ENCODE results near the gene SPATA21.

Gene SPATA21

DNA sequence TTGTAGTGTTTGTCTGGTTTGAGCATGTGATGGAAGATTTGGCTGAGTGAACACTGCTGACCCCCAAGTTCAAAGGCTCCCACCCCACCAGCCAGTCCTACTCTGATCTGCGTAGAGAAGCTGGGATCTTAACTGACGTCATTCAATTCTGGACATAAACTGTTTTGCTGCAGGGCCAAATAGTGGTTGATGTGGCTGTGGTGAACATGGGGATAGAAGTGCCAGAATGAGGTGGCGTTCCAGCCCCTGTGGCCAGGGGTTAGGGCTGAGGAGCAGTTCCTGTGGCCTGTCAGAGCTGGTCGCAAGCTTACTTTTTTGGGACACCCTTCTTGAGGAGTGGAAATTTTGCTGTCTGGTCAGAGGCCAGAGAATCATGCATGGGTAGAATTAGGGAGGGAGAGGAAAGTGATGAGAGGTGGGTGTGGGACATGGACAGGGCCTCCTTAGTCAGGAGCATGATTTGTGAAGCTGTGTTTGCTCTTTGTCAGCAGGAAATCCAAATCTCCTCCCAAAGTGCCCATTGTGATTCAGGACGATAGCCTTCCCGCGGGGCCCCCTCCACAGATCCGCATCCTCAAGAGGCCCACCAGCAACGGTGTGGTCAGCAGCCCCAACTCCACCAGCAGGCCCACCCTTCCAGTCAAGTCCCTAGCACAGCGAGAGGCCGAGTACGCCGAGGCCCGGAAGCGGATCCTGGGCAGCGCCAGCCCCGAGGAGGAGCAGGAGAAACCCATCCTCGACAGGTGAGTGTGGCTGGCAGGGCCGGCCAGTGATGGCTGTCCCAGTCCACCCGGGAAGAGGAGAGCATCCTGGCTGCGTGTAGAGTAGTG lies 44.3 kb downstream of the SPATA21 start:
- peaks cover 25% of the 10 kb centered on the region for H3K36me3 ChIP-seq (ENCODE audit: control insufficient read depth, low read depth, low read length)
- no peaks in the 10 kb centered on the region for H3K9me3 ChIP-seq (ENCODE audit: control insufficient read depth, low read depth, low read length)
- H3K9ac ChIP-seq (ENCODE audit: low read length): no peak overlapping the region

DNA sequence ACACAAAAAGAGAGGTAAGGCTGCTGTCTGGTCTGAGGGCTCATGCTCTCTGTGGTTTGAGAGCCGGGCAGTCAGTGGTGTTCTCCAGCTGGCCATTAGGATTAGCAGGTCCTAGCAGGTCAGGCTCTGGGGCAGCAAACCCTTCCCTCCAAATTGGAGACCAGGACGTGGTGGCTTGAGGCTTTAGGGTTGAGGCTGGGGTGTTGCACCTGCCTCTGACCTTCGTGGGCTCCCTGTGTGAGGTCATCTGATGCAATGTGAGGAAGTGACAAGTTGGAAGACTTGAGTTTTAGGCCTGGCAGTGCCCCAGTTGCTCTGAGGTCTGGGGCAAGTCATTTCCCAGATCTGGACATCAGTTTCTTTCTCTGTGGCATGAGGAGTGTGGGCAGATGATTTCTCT lies 45.8 kb downstream of the SPATA21 start:
- Histone ChIP-seq H3K36me3 (ENCODE audit: control insufficient read depth, low read depth, low read length) (peaks cover 24% of the 10 kb centered on the region), H3K27me3 (ENCODE audit: control insufficient read depth, insufficient read depth, low read length) (no peaks in the 10 kb centered on the region), H3K4me3 (ENCODE audit: low read length) (no peak overlapping the region), H3K9ac (ENCODE audit: low read length) (no peak overlapping the region), H3K9me3 (ENCODE audit: control insufficient read depth, low read depth, low read length) (no peaks in the 10 kb centered on the region), H3K27ac (ENCODE audit: low read length) (no peak overlapping the region), H3K4me1 (ENCODE audit: control insufficient read depth, low read depth, low read length) (peaks cover 13% of the 10 kb centered on the region)

More for the DNA sequence above, 44.3 kb downstream of the SPATA21 start:
- Histone ChIP-seq H3K27ac (ENCODE audit: low read length) (no peak overlapping the region), H3K4me3 (ENCODE audit: low read length) (no peak overlapping the region), H3K27me3 (ENCODE audit: control insufficient read depth, insufficient read depth, low read length) (no peaks in the 10 kb centered on the region), H3K4me1 (ENCODE audit: control insufficient read depth, low read depth, low read length) (peaks cover 13% of the 10 kb centered on the region)

DNA sequence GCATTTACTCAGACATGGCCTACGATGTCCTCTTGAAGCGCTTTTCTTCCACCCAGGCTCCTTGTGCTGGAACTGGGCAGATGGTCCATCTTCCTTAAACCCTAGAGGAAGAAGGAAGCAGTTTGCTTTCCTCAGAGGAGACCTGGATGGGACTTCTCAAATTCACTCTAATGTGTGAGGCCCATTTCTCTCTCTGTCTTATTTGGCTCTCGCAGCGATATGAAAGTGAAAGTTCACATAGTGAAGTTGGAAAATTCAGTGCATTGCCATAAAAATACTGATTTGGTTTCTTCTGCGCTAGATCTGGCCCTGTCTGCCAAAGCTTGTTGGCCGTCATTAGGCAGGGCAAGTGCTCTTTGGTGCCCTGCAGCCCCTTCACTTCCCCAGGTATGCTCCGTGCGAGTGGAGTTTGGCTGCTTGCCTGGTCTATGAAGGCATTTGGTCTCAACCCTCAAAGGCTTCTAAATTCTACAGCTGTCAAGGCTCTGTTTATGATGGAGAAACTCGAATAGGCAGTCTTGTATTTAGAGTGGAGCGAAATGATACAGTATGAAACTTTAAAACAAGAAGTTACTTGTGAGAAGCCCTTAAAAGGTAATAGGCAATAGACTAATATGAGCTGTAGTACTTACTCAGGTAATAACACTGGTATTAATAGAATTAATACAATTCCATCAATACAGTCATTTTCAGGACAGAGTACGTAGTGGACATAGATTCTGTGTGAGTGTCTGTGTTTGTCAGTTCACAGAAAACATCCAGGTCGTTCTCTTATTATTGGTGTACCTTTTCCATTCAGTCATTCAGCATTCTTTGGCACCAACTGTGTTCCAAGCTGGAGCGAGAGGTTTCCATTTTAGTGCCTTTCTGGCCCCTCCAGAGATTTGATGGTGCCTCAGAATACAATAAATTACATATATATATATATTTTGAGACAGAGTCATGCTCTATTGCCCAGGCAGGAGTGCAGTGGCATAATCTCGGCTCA lies 49.7 kb downstream of the SPATA21 start:
- peaks cover 30% of the 10 kb centered on the region for H3K4me1 ChIP-seq (ENCODE audit: control insufficient read depth, low read depth, low read length)
- no peak overlapping the region for H3K4me3 ChIP-seq (ENCODE audit: low read length)
- H3K36me3 ChIP-seq (ENCODE audit: control insufficient read depth, low read depth, low read length): no peaks in the 10 kb centered on the region
- H3K27me3 ChIP-seq (ENCODE audit: control insufficient read depth, insufficient read depth, low read length): no peaks in the 10 kb centered on the region
- no peaks in the 10 kb centered on the region for H3K9me3 ChIP-seq (ENCODE audit: control insufficient read depth, low read depth, low read length)
- H3K9ac ChIP-seq (ENCODE audit: low read length): no peak overlapping the region
- H3K27ac ChIP-seq (ENCODE audit: low read length): no peak overlapping the region

DNA sequence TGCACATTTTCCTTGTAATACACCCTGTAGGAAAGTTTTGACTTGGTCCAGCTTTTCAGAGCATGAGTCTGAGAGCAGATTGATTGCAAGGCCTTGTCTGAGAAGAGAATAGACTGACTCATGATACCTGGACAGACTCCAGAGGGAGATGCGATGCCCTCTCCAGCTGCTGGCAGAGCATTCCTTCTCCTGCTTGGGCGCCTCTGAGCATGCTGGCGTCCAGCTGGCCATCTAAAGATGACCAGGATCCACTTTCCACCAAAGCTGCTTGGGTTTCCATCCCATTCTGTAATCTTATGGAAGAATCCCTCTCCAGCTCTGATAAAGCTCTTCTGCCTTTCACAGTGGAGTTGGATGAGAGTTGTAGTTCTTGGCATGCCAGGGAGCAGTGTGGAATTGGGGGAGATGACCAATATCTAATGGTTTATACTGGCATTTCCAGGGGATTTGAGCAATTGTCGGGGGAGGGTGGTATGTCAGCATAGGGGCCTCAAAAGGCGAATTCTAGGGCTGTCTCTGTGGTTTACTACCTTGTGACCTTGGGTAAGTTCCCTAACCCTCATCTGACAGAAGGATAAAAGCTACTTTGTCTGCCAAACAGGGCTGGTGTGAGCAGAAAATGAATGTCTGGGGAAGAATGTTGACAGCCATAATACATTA lies 50.6 kb downstream of the SPATA21 start:
- no peaks in the 10 kb centered on the region for H3K9me3 ChIP-seq (ENCODE audit: control insufficient read depth, low read depth, low read length)
- H3K27me3 ChIP-seq (ENCODE audit: control insufficient read depth, insufficient read depth, low read length): no peaks in the 10 kb centered on the region
- peaks cover 26% of the 10 kb centered on the region for H3K4me1 ChIP-seq (ENCODE audit: control insufficient read depth, low read depth, low read length)
- H3K9ac ChIP-seq (ENCODE audit: low read length): no peak overlapping the region
- no peak overlapping the region for H3K4me3 ChIP-seq (ENCODE audit: low read length)
- H3K27ac ChIP-seq (ENCODE audit: low read length): no peak overlapping the region
- no peaks in the 10 kb centered on the region for H3K36me3 ChIP-seq (ENCODE audit: control insufficient read depth, low read depth, low read length)

DNA sequence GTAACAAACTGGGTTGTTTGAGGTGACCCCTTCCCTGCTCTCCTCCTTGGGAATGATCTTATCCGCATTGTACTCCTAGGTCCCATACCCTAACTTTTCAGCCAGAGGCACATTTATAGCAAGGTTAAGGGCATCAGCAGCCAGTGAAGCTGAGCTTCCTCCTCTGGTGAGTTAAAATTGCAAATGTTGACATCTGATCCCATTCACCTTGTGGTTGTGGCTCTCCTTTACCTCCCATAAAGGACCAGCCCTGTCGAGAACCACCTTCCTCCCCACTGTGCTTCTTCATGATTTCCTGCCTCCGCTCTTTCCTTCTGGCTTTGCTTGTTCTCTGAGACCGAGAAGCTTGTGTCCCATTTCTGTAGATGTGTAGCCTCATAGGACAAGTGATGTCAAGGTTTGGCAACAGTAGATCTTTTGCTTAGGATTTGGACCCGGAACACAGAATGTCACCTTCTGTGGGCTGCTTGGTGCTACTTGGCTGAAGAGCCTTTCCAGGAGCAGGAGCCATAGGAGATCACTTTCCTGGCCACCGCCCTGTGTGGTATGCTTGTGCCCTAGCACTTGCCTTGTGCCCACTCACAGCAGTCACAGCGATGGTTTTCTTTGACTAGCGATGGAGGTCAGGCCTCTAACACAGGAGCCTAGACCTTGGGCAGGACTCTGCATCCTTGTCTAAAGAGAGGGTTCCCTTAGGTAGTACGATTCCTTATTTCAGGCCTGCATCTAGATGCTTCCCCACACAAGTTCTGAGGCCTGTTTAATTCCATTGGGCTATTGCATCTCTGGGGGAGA lies 51.4 kb downstream of the SPATA21 start:
- H3K9me3 ChIP-seq (ENCODE audit: control insufficient read depth, low read depth, low read length): no peaks in the 10 kb centered on the region
- H3K36me3 ChIP-seq (ENCODE audit: control insufficient read depth, low read depth, low read length): no peaks in the 10 kb centered on the region
- H3K27me3 ChIP-seq (ENCODE audit: control insufficient read depth, insufficient read depth, low read length): no peaks in the 10 kb centered on the region
- peaks cover 24% of the 10 kb centered on the region for H3K4me1 ChIP-seq (ENCODE audit: control insufficient read depth, low read depth, low read length)
- no peak overlapping the region for H3K27ac ChIP-seq (ENCODE audit: low read length)
- H3K9ac ChIP-seq (ENCODE audit: low read length): no peak overlapping the region
- H3K4me3 ChIP-seq (ENCODE audit: low read length): no peak overlapping the region

DNA sequence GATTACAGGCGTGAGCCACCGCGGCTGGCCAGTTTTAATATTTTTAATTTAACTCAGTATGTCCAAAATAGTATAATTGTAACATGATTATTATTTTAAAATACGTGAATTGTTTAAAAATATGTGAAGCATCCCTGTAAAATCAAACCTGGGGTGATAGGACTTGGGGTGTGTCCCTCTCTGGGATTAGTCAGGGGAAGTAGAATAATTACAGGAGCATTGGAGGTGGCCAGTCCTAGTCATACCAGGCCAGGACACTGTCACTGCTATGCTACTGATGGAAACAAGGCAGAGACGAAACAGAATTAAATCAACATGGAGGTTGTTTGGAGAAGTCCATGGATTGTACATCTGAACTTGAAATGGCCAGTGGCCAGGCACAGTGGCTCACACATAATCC lies 53.3 kb downstream of the SPATA21 start:
- Histone ChIP-seq H3K4me3 (ENCODE audit: low read length) (no peak overlapping the region), H3K36me3 (ENCODE audit: control insufficient read depth, low read depth, low read length) (no peaks in the 10 kb centered on the region), H3K27ac (ENCODE audit: low read length) (no peak overlapping the region), H3K9ac (ENCODE audit: low read length) (no peak overlapping the region), H3K27me3 (ENCODE audit: control insufficient read depth, insufficient read depth, low read length) (no peaks in the 10 kb centered on the region), H3K9me3 (ENCODE audit: control insufficient read depth, low read depth, low read length) (no peaks in the 10 kb centered on the region), H3K4me1 (ENCODE audit: control insufficient read depth, low read depth, low read length) (peaks cover 22% of the 10 kb centered on the region)

DNA sequence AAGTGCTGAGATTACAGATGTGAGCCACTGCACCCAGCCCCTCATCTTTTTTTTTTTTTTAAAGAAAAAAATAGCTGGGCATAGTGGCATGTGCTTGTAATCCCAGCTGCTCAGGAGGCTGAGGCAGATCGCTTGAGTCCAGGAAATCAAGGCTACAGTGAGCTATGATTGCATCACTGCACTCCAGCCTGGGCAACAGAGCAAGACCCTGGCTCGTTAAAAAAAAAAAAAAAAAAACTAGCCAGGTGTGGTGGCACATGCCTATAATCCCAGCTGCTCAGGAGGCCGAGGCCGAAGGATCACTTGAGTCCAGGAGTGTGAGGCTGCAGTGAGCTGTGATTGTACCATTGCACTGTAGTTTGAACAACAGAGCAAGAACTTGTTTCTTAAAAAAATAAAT lies 56.4 kb downstream of the SPATA21 start:
- no peaks in the 10 kb centered on the region for H3K36me3 ChIP-seq (ENCODE audit: control insufficient read depth, low read depth, low read length)
- no peak overlapping the region for H3K9ac ChIP-seq (ENCODE audit: low read length)
- H3K27ac ChIP-seq (ENCODE audit: low read length): no peak overlapping the region
- H3K9me3 ChIP-seq (ENCODE audit: control insufficient read depth, low read depth, low read length): no peaks in the 10 kb centered on the region
- peaks cover 21% of the 10 kb centered on the region for H3K4me1 ChIP-seq (ENCODE audit: control insufficient read depth, low read depth, low read length)
- no peaks in the 10 kb centered on the region for H3K27me3 ChIP-seq (ENCODE audit: control insufficient read depth, insufficient read depth, low read length)
- no peak overlapping the region for H3K4me3 ChIP-seq (ENCODE audit: low read length)

DNA sequence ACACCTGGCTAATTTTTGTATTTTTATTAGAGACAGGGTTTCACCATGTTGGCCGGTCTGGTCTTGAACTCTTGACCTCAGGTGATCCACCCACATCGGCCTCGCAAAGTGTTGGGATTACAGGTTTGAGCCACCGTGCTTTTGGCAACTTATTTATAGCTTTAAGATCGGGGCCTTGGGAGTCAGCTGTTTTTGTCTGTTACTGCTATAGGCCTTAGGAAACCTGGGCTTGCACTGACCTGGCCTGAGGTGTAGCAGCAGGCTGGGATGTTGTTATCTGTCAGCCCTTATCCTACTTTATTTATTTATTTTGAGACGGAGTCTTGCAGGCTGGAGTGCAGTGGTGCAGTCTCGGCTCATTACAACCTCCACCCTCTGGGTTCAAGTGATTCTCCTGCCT lies 58.8 kb downstream of the SPATA21 start:
- no peak overlapping the region for H3K27ac ChIP-seq (ENCODE audit: low read length)
- no peaks in the 10 kb centered on the region for H3K27me3 ChIP-seq (ENCODE audit: control insufficient read depth, insufficient read depth, low read length)
- no peak overlapping the region for H3K9ac ChIP-seq (ENCODE audit: low read length)
- H3K9me3 ChIP-seq (ENCODE audit: control insufficient read depth, low read depth, low read length): no peaks in the 10 kb centered on the region
- peaks cover 4% of the 10 kb centered on the region for H3K4me1 ChIP-seq (ENCODE audit: control insufficient read depth, low read depth, low read length)
- H3K4me3 ChIP-seq (ENCODE audit: low read length): no peak overlapping the region
- H3K36me3 ChIP-seq (ENCODE audit: control insufficient read depth, low read depth, low read length): no peaks in the 10 kb centered on the region

DNA sequence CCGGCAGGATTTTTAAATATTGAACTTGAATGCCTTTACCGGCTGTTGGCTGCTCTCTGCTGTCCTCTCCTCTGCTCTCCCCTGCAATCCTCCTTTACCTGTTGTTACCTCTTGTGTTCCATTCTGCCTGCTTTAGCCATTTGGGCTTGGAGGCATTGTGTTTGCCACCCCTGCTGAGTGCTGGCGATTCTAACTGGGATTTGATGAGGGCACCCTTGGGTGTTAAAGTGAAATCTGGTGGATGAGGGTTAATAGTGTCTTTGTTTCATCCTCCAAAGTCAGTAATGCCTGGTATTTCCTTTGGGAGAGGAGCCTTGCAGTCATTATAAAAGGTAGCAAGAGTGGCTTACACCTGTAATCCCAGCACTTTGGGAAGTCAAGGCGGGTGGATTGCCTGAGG lies 60.3 kb downstream of the SPATA21 start:
- Histone ChIP-seq H3K9ac (ENCODE audit: low read length) (no peak overlapping the region), H3K36me3 (ENCODE audit: control insufficient read depth, low read depth, low read length) (peaks cover 3% of the 10 kb centered on the region), H3K27ac (ENCODE audit: low read length) (no peak overlapping the region), H3K4me3 (ENCODE audit: low read length) (no peak overlapping the region), H3K9me3 (ENCODE audit: control insufficient read depth, low read depth, low read length) (no peaks in the 10 kb centered on the region), H3K4me1 (ENCODE audit: control insufficient read depth, low read depth, low read length) (peaks cover 4% of the 10 kb centered on the region), H3K27me3 (ENCODE audit: control insufficient read depth, insufficient read depth, low read length) (no peaks in the 10 kb centered on the region)

DNA sequence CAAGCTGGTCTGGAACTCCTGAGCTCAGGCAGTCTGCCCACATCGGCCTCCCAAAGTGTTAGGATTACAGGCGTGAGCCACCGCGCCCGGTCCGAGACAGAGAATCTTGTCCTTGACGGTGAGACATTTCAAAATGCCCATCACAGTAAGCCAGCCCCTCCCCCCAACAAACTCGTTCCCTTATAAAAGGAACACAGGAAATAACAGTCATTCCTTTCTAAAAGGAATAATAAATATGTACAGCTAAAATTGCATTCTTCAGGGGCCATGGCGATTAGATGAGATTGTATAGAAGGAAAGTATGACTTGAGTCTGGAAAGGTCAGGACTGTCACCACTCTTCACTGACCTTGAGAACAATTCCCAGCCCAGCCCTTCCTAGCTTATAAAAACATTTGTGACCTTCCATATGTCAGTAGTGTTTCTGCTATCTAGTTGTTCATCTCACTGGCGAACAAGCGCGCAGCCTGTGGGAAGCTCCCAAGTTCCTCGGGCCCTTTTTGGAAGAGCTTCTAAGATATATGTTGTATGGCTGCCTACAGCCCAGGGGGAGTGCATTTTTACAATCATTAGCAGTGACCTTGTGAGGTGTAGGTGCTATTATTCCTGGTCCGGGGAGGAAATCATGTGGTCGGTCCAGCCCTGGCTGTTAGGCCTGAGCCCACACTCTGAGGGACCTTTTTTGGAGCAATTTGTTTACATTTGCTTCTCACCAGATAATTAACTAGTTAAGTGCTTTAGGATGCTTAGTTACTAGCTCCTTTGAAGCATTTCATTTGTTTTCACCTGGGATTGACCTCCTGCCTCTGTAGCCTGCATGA lies 61.5 kb downstream of the SPATA21 start:
- Histone ChIP-seq H3K9me3 (ENCODE audit: control insufficient read depth, low read depth, low read length) (no peaks in the 10 kb centered on the region), H3K36me3 (ENCODE audit: control insufficient read depth, low read depth, low read length) (peaks cover 3% of the 10 kb centered on the region), H3K27ac (ENCODE audit: low read length) (no peak overlapping the region), H3K4me3 (ENCODE audit: low read length) (no peak overlapping the region), H3K27me3 (ENCODE audit: control insufficient read depth, insufficient read depth, low read length) (no peaks in the 10 kb centered on the region), H3K4me1 (ENCODE audit: control insufficient read depth, low read depth, low read length) (peaks cover 4% of the 10 kb centered on the region), H3K9ac (ENCODE audit: low read length) (no peak overlapping the region)
